Adipose tissue (tissue), 3 donors: ENCODE data around the gene PLCB4. TPM values are rescaled to one million over a fixed set of nuclear protein-coding genes. Genes with fewer than 3 reads are reported as not detected.
"Not testable (repeated sequence)": the region's sequence is repeated elsewhere in the genome, so short reads cannot be mapped to it uniquely, and the experiment has no call there.

Source experiments
- H3K27ac ChIP-seq: one replicate; pipeline ENCODE4 v1.5.1; 2013; ENCODE audit warnings: low read depth, low read length
- WGBS, 3 donors: extraction: QIAGEN DNeasy Blood & Tissue Kit; methylation state at CpG; one replicate each; pipeline ENCODE4 v1.1.7; 2013; 5-methylcytosine and 5-hydroxymethylcytosine counted together
- polyA plus RNA-seq, 3 donors: library from polyadenylated mRNA; stranded (reverse); fragments of 200-250 nt; gene quantifications; one replicate each; pipeline ENCODE4 v1.2.3, GENCODE V29; 2013
- donor health status: healthy with polysubstance abuse.
- donor health status: Bipolar disorder and iron deficiency.
- donor health status: healthy.

The PLCB4 gene
- polyA plus RNA-seq, 3 donors = 1.5 to 11.4 (median 5.7) TPM

DNA sequence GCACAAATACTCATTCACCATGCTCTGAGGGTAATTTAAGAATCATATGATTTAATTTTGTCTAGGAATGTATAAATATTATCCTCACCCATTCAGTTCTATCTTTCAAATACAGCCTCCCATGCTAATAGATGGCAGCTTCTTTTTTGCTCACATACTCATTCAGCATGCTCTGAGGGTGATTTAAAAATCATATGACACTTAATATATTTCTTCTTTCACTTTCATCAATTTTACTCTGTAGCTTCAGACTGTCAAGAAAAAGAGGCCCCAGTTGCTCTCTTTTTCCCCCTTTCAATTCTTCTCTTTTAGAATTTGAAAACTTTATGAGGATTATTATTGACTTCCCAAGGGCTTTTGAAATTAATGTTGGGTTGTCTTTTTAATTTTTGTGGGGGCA lies 283.9 kb downstream of the PLCB4 start:
- no peak overlapping the region for H3K27ac ChIP-seq

- H3K27ac ChIP-seq = no peak overlapping the region
- 73 to 86% (median 85%) methylated on average over 2 of the region's 2 CpGs for WGBS, 3 donors
Observed at GRCh38 chr20:9353180-9353915, 284.5 kb downstream of the PLCB4 start.

DNA sequence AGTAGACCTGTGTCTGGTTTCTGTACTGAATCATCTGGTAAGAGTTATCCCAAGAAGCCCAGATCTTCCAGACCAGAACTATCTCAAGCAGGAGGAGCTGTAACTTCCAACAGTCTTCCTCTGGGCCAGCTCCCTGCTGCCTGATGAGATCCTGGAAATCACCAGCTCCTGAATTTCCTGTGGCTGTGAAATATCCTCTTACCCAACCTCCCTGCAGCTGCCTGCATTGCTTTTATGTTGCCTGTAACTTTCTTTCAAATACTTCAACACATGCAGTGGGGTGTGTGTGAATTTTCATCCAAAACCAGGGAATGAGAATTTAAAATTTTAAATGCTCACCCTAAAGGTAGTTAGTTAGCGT lies 285.0 kb downstream of the PLCB4 start:
- WGBS, 3 donors = 86 to 97% (median 90%) methylated on average over 1 of the region's 1 CpG
- no peak overlapping the region for H3K27ac ChIP-seq

GRCh38 chr20:9354579-9354978 lies 285.7 kb downstream of the PLCB4 start:
- WGBS, 3 donors = 80 to 93% (median 92%) methylated on average over 2 of the region's 2 CpGs
- H3K27ac ChIP-seq = no peak overlapping the region

GRCh38 chr20:9358001-9358400 lies 289.1 kb downstream of the PLCB4 start:
- no peak overlapping the region for H3K27ac ChIP-seq
- 85 to 94% (median 90%) methylated on average over 2 of the region's 2 CpGs for whole genome bisulfite sequencing, 3 donors

DNA sequence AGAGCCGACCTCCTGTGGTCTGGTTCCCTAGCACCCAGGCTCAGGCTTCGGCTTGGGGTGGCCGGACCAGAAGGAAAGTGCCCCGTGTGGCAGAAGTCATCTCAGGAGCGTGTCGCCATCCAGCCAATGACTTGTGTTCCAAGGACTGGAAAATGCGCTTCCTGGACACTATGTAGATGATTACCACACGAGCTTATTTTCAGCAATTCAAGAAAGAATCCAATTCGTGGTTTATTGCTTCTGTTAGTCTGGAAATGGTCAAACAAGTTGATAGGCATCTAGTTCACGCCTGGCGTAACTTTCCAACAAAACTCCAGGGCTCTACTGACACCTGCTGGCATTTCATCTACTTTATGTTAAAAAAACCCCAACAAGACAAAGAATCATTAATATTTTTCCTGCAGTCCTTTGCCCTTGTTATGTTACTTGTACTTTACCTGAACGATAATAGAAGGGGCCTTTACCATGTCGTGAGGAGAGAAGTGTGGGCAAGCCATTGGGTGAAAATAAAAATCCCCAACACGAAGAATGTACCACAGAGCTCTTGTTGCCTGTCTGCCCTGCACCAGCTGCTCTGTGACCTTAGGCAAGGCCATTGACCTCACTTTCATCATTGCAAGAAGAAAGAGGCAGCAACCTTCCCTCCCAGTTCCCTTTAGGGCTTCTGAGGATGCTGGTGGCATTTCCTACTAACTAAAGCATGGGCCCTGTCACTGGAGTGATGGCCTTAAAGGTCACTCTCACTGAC lies 290.8 kb downstream of the PLCB4 start:
- no peak overlapping the region for H3K27ac ChIP-seq
- 37 to 55% (median 48%) methylated on average over 14 of the region's 14 CpGs for WGBS, 3 donors

DNA sequence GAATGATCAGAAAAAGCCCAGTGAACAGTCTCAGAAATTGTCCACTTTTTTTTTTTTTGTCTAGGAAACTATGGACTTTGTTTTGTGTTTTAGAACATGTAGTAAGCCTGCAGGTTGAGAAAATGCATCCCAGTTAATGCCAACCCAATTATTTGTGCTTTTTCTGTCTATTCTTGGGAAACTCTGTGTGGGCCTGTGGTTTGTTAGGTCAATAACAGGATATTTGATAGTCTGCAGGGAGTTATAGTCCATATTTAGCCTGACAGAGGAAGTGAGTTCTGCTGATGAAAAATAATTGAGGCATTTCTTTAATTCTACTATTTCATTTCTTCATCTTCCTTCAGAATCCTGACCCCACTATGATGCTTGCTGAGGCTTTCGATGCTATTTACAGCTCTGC lies 291.5 kb downstream of the PLCB4 start:
- WGBS, 3 donors = 87 to 91% (median 88%) methylated on average over 1 of the region's 1 CpG
- no peak overlapping the region for H3K27ac ChIP-seq

DNA sequence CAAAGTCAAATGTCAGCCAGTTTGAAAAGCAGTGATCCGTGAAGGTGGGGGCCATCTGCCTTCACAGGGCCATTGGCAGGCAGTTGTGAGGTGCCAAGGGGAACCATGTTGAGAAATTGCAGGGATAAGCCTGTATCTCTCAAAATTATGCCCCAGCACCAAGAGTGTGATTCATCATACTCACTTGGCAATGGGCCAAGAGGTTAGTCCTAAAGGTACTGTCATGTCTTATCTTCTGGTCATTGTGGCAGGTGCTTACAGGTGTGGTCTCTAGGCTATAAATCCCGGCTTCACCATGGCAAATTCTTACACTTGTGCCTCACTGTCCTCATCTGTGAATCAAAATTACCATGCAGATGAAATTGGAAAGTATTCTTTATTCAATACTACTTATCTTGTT lies 294.8 kb downstream of the PLCB4 start:
- no peak overlapping the region for H3K27ac ChIP-seq
- WGBS, 3 donors = 86 to 95% (median 88%) methylated on average over 2 of the region's 2 CpGs

DNA sequence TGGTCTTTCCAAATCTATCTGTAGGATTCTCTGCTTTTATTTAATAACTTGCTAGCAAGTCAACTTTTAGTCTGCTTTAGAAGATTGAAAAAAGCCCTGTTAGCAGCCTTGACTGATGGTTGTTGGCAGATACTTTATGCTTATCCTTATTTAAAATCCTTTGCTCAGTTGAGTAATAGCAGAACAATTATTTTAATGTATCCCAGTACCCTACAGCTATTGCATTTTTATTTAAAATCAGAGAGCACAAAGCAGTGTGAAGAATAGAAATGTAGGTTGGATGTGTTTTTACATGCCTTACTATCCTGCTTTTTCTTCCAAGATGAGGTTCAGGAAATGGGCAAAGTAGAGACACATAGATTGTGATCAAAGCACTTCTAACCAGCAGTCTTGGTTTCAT lies 298.4 kb downstream of the PLCB4 start:
- no peak overlapping the region for H3K27ac ChIP-seq

DNA sequence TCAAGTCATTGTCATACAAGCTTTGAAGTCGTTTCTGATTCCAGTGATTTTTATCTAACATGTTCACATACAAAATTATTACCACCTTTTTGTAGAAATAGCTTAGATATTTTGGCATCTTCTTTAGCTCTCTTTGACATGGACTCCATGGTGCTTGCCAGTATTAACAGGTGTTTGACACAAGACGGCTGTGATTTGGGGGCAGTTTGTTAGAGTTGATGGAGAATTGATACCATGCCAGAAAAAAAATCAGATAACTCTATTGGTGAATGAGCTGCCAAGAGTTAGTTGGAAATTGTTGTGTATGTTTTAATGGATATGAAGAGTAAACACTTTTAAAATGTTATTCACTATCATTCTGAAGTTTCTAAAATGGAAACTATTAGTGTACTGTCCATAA lies 298.9 kb downstream of the PLCB4 start:
- no peak overlapping the region for H3K27ac ChIP-seq
- WGBS, 3 donors = 50 to 77% (median 67%) methylated on average over 2 of the region's 2 CpGs

DNA sequence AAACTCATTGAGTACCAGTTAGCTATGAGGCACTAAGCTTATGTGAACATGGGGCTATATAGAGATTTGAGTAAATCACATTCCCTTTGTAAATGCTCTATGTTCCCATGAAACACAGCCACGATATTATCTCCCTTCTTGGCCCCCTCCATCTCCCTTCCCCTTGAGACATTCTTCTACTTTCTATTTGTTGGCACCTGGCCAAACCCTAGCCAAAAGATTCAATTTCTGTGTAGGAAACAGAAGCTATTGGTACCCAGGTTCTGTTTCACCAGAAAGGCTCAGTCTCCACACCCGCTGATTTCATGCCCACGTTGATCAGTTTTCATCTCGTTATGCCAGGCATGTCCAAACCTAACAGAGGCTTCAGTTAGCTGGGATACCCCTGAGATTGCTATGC lies 300.0 kb downstream of the PLCB4 start:
- 84 to 89% (median 85%) methylated on average over 4 of the region's 4 CpGs for WGBS, 3 donors
- H3K27ac ChIP-seq = no peak overlapping the region

GRCh38 chr20:9369557-9369956 lies 300.7 kb downstream of the PLCB4 start:
- WGBS, 3 donors = 90 to 94% (median 92%) methylated on average over 4 of the region's 4 CpGs
- H3K27ac ChIP-seq = no peak overlapping the region

- no peak overlapping the region for H3K27ac ChIP-seq
Observed at GRCh38 chr20:9374072-9374471, 305.2 kb downstream of the PLCB4 start.

DNA sequence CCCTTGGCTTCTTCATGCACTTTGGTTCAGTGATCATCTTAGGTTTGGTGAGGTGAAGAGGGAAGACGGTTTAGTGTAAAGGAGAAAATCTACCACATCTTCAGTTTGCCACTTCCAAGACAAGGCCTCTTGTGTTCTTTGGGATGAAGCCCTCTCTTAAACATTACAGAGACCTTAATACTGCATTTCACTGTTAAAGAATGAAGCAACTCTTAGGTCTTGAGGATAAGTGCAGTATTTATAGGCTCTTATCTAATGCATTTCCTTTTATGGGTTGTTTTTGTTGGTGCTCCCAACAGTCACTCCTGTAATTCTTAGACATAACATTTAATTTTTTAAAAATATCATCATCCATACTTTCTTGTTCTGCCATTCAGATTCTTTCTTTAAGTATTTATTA lies 305.6 kb downstream of the PLCB4 start:
- H3K27ac ChIP-seq = no peak overlapping the region
- 97 to 100% (median 98%) methylated on average over 1 of the region's 1 CpG for WGBS, 3 donors

More at GRCh38 chr20:9374072-9374471, 305.2 kb downstream of the PLCB4 start:
- WGBS, 3 donors = 67 to 89% (median 89%) methylated on average over 5 of the region's 5 CpGs

GRCh38 chr20:9375221-9375681 lies 306.4 kb downstream of the PLCB4 start:
- no peak overlapping the region for H3K27ac ChIP-seq
- WGBS, 3 donors = 83 to 92% (median 85%) methylated on average over 1 of the region's 1 CpG

DNA sequence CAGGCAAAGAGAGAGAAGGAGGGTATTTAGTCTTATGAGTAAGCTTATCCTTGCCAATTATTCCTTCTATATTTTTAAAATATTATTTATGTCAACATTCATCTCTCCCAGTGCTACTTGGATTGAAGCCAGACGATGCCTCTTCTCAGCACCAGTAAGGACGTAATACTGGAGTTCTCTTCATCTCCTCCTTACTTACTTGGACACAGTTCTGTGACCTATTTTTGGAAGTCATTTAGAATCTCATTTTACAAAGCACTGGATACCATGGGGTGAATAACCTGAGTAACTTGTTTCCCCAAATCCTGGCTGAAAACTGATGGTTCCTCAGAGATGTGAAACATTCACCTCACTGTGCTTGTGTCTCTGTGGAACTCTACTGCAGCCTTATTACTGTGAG lies 308.1 kb downstream of the PLCB4 start:
- WGBS, 3 donors = 73 to 86% (median 76%) methylated on average over 2 of the region's 2 CpGs
- no peak overlapping the region for H3K27ac ChIP-seq

DNA sequence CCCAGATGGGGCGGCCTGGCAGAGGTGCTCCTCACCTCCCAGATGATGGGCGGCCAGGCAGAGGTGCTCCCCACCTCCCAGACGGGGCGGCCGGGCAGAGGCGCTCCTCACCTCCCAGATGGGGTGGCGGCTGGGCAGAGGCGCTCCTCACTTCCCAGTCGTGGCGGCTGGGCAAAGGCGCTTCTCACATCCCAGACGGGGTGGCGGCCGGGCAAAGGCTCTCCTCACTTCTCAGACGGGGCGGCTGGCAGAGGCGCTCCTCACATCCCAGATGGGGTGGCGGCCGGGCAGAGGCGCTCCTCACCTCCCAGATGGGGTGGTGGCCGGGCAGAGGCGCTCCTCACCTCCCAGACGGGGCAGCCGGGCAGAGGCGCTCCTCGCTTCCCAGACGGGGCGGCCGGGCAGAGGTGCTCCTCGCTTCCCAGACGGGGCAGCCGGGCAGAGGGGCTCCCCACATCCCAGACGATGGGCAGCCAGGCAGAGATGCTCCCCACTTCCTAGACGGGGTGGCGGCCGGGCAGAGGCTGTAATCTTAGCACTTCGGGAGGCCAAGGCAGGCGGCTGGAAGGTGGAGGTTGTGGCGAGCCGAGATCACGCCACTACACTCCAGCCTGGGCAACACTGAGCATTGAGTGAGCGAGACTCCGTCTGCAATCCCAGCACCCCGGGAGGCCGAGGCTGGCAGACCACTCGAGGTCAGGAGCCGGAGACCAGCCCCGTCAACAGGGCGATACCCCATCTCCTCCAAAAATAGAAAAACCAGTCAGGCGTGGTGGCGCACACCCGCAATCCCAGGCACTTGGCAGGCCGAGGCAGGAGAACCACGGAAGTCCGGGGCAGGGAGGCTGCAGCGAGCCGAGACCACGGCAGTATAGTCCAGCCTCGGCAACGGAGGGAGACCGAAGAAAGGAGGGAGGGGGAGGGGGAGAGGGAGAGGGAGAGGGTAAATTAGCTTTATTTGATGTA lies 316.7 kb downstream of the PLCB4 start:
- WGBS, 3 donors = 94 to 98% (median 96%) methylated on average over 38 to 61 of the region's 61 CpGs
- not testable (repeated sequence) for H3K27ac ChIP-seq

DNA sequence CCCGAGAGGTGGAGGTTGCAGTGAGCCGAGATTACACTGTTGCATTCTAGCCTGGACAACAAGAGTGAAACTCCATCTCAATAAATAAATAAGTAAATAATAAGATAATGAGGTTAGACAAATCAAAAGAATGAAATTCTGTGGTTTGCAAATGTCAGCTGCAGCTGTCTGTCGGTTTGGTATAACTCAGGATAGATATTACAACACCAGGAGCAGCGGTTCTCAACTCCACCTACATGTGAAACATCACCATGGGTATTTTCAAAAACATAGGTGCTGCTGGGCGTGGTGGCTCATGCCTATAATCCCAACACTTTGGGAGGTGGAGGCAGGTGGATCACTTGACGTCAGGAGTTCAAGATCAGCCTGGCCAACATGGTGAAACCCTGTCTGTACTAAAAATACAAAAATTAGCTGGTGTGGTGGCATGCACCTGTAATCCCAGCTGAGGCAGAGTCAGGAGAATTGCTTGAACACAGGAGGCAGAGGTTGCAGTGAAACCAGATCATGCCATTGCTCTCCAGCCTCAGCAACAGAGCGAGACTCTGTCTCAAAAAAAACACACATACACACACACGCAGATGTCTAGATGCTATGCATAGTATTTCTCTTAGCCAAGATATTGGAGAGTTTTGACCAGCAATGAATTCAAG lies 319.4 kb downstream of the PLCB4 start:
- 86 to 96% (median 95%) methylated on average over 8 of the region's 8 CpGs for WGBS, 3 donors

GRCh38 chr20:9388813-9389161 lies 319.9 kb downstream of the PLCB4 start:
- H3K27ac ChIP-seq = no peak overlapping the region
- 94 to 100% (median 96%) methylated on average over 2 of the region's 2 CpGs for WGBS, 3 donors

More for the DNA sequence above, 319.4 kb downstream of the PLCB4 start:
- H3K27ac ChIP-seq = no peak overlapping the region
